VCaP (cell line): ENCODE measurements around the gene ERC2.

Experiments used
- H3K27ac ChIP-seq: fragments of 450-650 bp; 2 replicates; pipeline ENCODE4 v1.5.1; 2017
- CTCF ChIP-seq: fragments of 450-650 bp; conservative IDR thresholded peaks from 2 replicates; pipeline ENCODE4 v1.5.1; 2017; ENCODE audit warnings: mild to moderate bottlenecking, moderate library complexity

The ERC2 gene

DNA sequence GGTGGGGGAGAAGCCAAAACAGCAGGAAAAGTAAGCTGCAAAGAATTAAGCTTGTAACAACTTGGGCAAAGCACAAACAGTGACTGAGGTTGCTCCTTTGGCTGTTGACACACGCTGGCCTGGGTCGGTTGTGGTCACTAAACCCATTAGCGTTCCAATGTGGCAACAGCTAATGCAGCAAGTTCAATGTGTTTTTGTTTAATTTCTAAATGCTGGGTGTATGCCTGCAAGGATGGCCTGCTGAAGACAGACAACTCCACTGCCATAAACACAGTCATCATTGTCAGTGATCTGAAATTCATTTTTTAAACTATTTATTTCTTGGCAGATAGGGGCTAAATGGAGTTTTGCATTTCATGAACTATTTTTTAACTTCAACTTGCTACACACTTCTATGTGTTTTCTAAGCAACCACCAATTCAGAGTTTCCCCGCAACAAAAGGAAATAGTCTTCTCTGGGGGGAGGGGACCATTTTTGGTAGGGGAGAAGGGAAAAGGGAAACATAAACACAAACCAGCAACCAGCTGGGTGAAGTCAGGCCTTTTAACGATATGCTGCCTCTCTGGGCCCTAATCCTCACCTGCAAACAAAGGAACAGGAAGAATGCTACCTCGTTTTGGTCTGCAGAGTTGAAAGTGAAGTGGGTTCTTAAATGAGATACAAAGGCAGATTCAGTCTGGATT lies 946.4 kb downstream of the ERC2 start:
- no peak overlapping the region for H3K27ac ChIP-seq
- TF ChIP-seq CTCF = no peak

DNA sequence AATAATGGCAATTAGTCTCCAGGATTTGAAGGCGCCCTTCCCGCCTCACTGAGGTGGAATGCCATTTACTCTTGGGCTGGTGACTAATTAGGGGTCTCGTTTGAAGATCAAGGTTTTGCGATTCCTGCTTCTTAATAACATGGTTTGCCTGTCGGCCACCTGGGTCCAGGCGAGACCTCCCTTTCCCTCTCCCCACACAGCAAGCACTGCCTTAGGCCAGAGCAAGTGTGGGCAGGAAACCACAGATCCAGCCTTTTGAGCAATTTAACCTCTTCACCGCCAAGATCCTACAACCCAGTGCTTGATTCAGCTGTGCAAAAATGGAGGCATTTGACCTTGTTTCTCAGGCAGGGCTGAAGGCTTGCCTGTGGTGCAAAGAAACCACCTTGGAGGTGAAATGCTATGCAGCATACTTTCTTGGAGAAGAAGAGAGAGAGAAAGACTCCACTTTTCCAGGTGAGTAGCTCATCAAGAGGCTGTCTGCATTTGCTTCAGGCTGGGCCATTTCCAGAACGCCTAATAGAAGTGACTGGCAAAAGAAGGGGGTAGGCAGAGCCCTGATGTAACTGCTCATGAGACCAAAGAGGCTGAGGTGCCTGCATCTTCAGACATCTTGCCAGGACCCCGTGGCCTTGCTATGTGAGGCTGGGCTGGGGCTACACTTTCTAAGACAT lies 947.1 kb downstream of the ERC2 start:
- TF ChIP-seq CTCF = no peak
- no peak overlapping the region for H3K27ac ChIP-seq

DNA sequence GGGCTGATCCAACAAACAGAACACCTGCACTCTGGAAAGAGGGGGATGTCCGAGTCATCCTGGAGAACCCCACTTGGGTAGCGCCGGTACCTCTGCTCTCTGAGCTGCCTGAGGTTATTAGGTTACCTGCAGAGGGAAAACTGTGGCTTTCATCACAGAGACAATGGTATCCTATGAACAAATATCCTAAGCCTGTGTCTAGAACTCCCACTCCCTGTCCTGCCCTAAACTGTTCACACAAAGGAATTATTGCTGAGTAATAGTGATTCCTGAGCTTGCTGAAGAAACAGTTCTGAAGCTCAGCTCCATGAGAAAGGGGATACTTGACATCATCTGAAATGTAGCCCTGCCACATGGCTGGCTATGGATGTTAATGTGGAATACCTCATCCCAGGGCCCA lies 949.2 kb downstream of the ERC2 start:
- TF ChIP-seq CTCF = no peak
- peak overlapping the region; percentile 16; the same call in 1 of the 2 replicates for H3K27ac ChIP-seq

DNA sequence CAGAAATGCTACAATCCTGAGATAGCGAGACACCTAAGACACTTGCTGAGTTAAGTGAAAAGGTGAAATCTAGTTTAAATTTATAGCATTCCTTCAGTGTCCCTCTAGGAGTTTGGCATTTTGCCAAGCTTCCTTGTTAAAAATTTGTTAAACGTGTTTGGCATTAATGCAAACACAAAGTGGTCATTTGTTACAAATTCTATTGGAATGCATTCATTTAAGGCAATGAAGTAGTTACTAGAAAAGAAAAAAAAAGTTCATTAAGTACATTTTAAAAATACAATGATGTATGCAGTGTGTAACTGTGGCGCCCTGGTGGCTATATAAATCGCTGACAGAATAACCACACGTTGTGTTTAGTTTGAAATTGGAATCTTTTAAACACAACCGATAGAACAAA lies 949.8 kb downstream of the ERC2 start:
- peak overlapping the region; percentile 16; the same call in 1 of the 2 replicates for H3K27ac ChIP-seq
- TF ChIP-seq CTCF = no peak

DNA sequence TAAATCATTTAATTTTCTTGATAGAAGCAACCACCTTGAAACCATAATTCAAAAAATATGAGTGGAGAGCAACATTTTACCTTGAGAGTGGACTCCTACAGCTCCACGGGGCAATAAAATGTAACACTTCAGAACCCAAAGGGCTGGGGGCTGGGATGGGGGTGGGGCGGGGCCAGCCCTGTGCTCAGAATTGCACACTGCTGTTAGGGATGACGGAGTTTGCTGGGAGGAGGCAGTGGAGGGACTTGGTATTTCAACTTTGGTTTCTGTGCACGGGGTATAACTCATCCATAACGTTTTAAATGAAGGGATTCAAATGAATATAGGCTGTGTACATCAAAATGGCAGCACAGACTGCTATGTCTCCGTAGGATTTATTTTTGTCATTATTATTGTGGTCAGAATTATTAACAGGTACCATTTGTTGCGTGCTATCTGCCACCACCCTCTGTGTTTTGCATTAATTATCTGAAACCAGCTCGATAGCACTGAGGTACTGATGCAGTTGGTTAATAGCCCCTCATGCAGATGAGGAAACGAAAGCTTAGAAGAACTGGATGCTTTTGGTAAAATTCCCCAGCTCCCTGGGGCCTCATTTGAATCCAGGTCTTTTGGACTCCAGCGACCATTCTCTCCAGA lies 951.8 kb downstream of the ERC2 start:
- no peak for TF ChIP-seq CTCF
- H3K27ac ChIP-seq = no peak overlapping the region

DNA sequence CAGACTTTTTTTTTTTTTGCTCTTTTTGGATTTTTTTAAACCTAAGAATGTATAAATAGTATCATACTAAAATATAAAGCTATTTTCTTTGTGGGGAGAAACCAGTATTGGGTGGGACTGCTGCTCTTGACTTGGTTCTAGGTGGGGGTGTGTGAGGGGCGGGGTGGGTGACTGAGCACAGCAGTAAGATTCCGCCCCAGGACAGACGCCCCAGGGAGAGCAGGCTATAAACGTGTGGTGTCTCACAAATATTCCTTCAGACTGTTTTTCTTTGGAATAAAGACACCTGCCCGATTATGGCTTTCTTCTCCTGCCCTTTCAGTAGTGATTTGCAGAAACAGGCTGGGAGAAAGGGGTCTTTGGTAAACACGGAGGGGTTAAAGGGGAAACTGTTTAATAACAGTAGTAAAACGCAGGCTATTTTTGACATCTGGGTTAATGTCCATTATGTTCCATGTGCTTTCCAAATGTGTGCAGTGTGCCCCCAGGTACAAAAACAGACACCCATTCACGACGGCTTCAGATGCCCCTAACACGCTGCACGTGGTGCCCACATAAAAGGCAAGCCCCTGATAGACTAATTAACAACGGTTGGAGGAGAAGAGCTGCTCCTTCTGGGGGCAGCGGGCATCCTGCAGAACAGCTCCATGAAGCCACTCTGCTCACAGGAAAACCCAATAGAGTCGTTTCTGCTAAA lies 952.6 kb downstream of the ERC2 start:
- H3K27ac ChIP-seq = no peak overlapping the region
- no peak for TF ChIP-seq CTCF

DNA sequence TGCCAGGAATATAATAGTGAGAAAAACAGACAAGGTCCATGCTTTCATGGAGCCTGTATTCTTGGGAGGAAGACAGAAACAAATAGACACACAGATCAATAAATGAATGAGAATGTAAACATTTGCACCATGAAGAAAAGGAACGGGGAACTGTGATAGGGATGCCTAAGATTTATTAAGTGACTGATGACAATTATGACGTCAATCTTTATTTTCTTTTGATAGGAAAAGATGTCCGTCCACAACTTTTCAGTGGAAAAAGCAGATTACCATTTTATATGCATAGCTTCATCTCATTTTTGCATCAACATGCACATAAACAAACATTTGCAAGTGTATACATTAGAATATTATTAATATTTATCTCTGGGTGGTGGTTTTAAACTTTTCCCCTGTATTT lies 953.3 kb downstream of the ERC2 start:
- TF ChIP-seq CTCF = no peak
- H3K27ac ChIP-seq = no peak overlapping the region
